ENCODE results near the gene URB2.
"Not testable (repeated sequence)": the region's sequence is repeated elsewhere in the genome, so short reads cannot be mapped to it uniquely, and the experiment has no call there.

URB2 gene

DNA sequence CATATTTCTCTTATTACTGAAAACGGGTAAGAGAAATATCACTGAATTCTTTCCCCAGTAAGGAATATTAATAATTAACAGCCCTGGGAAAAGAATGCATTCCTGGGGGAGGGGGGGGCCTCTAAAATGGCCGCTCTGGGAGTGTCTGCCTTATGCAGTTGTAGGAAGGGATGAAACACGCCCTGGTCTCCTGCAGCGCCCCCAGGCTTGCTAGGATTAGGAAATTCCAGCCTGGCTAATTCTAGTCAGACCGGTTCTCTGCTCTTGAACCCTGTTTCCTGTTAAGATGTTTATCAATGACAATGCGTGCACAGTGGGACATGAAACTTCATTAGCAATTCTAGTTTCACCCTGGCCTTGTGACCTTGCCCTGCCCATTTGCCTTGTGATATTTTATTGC, 81.1 kb downstream of the URB2 start:
- DNase-seq, H3K27ac Mint-ChIP-seq, H3K4me1 Mint-ChIP-seq, H3K36me3 Mint-ChIP-seq, H3K9me3 Mint-ChIP-seq, H3K4me3 Mint-ChIP-seq, H3K27me3 Mint-ChIP-seq, CTCF ChIA-PET: not testable (repeated sequence)

GRCh38 chr1:229709500-229710013, 83.5 kb downstream of the URB2 start:
- H3K4me3 Mint-ChIP-seq, result no peak overlapping the region
- peaks cover 9% of the 10 kb centered on the region for H3K9me3 Mint-ChIP-seq
- no peaks in the 10 kb centered on the region for H3K36me3 Mint-ChIP-seq
- H3K4me1 Mint-ChIP-seq, result no peaks in the 10 kb centered on the region
- H3K27ac Mint-ChIP-seq, result no peak overlapping the region
- peaks cover 3% of the 10 kb centered on the region for H3K27me3 Mint-ChIP-seq
- DNase-seq, result no peak
- CTCF ChIA-PET, result no interaction called here

Data from activated naive CD4-positive, alpha-beta T cell treated with anti-CD3 and anti-CD28 coated beads, Interleukin-2, amount 10 ng/mL, durations not matched to agents 7 days and 5 days (primary cell).